K562 (cell line): Measurements from ENCODE around the gene CDK1. TPM values are rescaled to one million over a fixed set of nuclear protein-coding genes. Genes with fewer than 3 reads are reported as not detected.

Experiments used
- ATAC-seq: fragments of 200-7000 bp; cut with Tn5 transposase; 3 replicates; pipeline ENCODE4 v1.9.1; 2020; ENCODE audit warnings: moderate library complexity
- BruUV-seq: library from RNA; stranded (reverse); fragments of 400-500 nt; replicated peaks from 2 replicates; lab custom pipeline; 2021; lab: Mats Ljungman, UMichigan
- CTCF ChIA-PET: fragments of 300-600 bp; formaldehyde crosslinking; extraction: SDS; loops from one replicate; lab custom pipeline; 2021; ENCODE audit warnings: low intra/inter-chr PET ratio; lab: Yijun Ruan, JAX
- POLR2A ChIA-PET: fragments of 300-600, 350-650 bp; sonication (Branson Sonifier 250); formaldehyde crosslinking; extraction: SDS; loops from one replicate; lab custom pipeline; 2021; ENCODE audit warnings: antibody characterized with exemption, inconsistent platforms; lab: Yijun Ruan, JAX
- DNase-seq, 4 experiments: peaks; one replicate each; pipeline versions ENCODE4 v3.0.0 to v3.0.0-alpha.2; 2011 to 2018; ENCODE audit warnings: low spot score in 3 of 4, mixed read lengths in 3 of 4; ENCODE audit errors: extremely low read depth in 1 of 4
- FAIRE-seq: peaks from 2 replicates; lab custom pipeline; 2011; peaks lifted over from hg19 to GRCh38; lab: Jason Lieb, UNC
- H2AFZ ChIP-seq: 2 replicates; pipeline ENCODE4 v1.6.0; 2011; ENCODE audit warnings: low read depth, low read length, control low read depth, inconsistent platforms
- H3K27ac ChIP-seq: fragments of 200-600 bp; 3 replicates; pipeline ENCODE4 v1.8.0; 2011; ENCODE audit warnings: low read depth, mild to moderate bottlenecking, control low read depth, inconsistent platforms, low read length, moderate library complexity, mixed read lengths; ENCODE audit errors: extremely low read depth
- H3K27me3 ChIP-seq, 2 experiments: fragments of 300-600 bp in 1 of 2; 2 replicates in 1 of 2; 3 replicates in 1 of 2; pipeline versions ENCODE4 v1.6.0 to v1.8.0; 2011; ENCODE audit warnings: inconsistent platforms in 2 of 2, low read length in 2 of 2, mild to moderate bottlenecking in 1 of 2, mixed read lengths in 1 of 2, moderate library complexity in 1 of 2; ENCODE audit not compliant: control insufficient read depth in 2 of 2, insufficient read depth in 2 of 2
- H3K36me3 ChIP-seq: fragments of 300-600 bp; 3 replicates; pipeline ENCODE4 v1.8.0; 2011; ENCODE audit warnings: mild to moderate bottlenecking, low read length, inconsistent platforms; ENCODE audit not compliant: control insufficient read depth, insufficient read depth
- H3K4me1 ChIP-seq, 2 experiments: fragments of 200-600 bp in 1 of 2; replicated peaks in 1 of 2; 2 replicates in 1 of 2; 3 replicates in 1 of 2; pipeline versions ENCODE4 v1.5.1 to v1.8.0; 2011; ENCODE audit warnings: inconsistent platforms in 2 of 2, low read length in 2 of 2, mild to moderate bottlenecking in 1 of 2, mixed read lengths in 1 of 2, moderate library complexity in 1 of 2; ENCODE audit not compliant: control insufficient read depth in 2 of 2, insufficient read depth in 2 of 2
- H3K4me2 ChIP-seq: 2 replicates; pipeline ENCODE4 v1.6.1; 2011; ENCODE audit warnings: low read length, control low read depth, inconsistent platforms, mixed read lengths; ENCODE audit not compliant: insufficient read depth
- H3K4me3 ChIP-seq: fragments of 200-600 bp; sonication (generic), shearing (Covaris generic); 2 replicates; pipeline ENCODE4 v1.5.1; 2016; ENCODE audit warnings: control low read depth, inconsistent platforms
- H3K79me2 ChIP-seq: fragments of 200-600 bp; 3 replicates; pipeline ENCODE4 v1.8.0; 2011; ENCODE audit warnings: low read length, inconsistent platforms; ENCODE audit not compliant: control insufficient read depth, insufficient read depth
- H3K9ac ChIP-seq, 2 experiments: 2 replicates each; pipeline versions ENCODE4 v1.6.0 to v1.6.1; 2011; ENCODE audit warnings: low read depth in 2 of 2, low read length in 2 of 2, control low read depth in 1 of 2, inconsistent platforms in 1 of 2, mild to moderate bottlenecking in 1 of 2, mixed read lengths in 1 of 2; ENCODE audit not compliant: insufficient read depth in 1 of 2
- H3K9me1 ChIP-seq: one replicate; pipeline ENCODE4 v1.6.0; 2011; ENCODE audit warnings: inconsistent platforms, mild to moderate bottlenecking, low read length, moderate library complexity; ENCODE audit not compliant: control insufficient read depth, insufficient read depth
- H3K9me3 ChIP-seq: replicated peaks from 2 replicates; pipeline ENCODE4 v1.5.1; 2011; ENCODE audit warnings: low read depth, low read length, inconsistent platforms; ENCODE audit not compliant: control insufficient read depth, insufficient read depth
- H4K20me1 ChIP-seq: replicated peaks from 2 replicates; pipeline ENCODE4 v1.6.1; 2011; ENCODE audit warnings: low read length, inconsistent platforms, mixed read lengths; ENCODE audit not compliant: control insufficient read depth, insufficient read depth
- MAFF ChIP-seq: IDR thresholded peaks from 2 replicates; pipeline ENCODE4 v1.6.1; 2012; ENCODE audit warnings: low read length, improper control_type of control experiment
- PRMT5 ChIP-seq: sonication (generic); formaldehyde crosslinking; IDR thresholded peaks from 2 replicates; pipeline ENCODE4 v1.5.0; 2020; ENCODE audit warnings: missing genetic modification reagents
- ZNF239 ChIP-seq: fragments of 250-450 bp; sonication (Bioruptor Pico); IDR thresholded peaks from 2 replicates; pipeline ENCODE4 v1.4.0; 2020; ENCODE audit warnings: mild to moderate bottlenecking
- ZNF347 ChIP-seq: fragments of 450-650 bp; formaldehyde crosslinking; IDR thresholded peaks from 2 replicates; pipeline ENCODE4 v1.4.0; 2020; ENCODE audit warnings: low read depth, mild to moderate bottlenecking, moderate library complexity
- in situ Hi-C: fragments of 300-500 bp; cut with MboI; formaldehyde crosslinking; loops from 4 replicates; pipeline ENCODE4 v1.15.0; 2018; ENCODE audit warnings: inconsistent platforms, mixed read lengths
- intact Hi-C: fragments of 100-400 bp; cut with micrococcal nuclease; formaldehyde crosslinking; loops from 2 replicates; pipeline ENCODE4 v1.14.2; 2022
- polyA plus RNA-seq, 8 experiments: library from polyadenylated mRNA; depleted of rRNA in 4 of 8; stranded (reverse) in 5 of 8; unstranded in 3 of 8; fragments of >200 nt; fragmentation: Nextera tagmentation in 2 of 8; fragmentation: Illumina TruSeq in 1 of 8; extraction: Ambion mirVana in 2 of 8; extraction: Trizol in 1 of 8; gene quantifications; 2 replicates each; pipeline versions ENCODE4 v1.2.1 to v1.2.3, GENCODE V29; 2011 to 2014; ENCODE audit warnings: inconsistent platforms in 1 of 8, missing spikeins in 1 of 8
- total RNA-seq, 7 experiments: library from RNA; depleted of rRNA in 6 of 7; stranded (reverse); fragments of >200 nt in 6 of 7; fragmentation: Illumina TruSeq in 2 of 7; extraction: Trizol in 2 of 7; gene quantifications; 2 replicates each; pipeline versions ENCODE4 v1.2.1 to v1.2.3, GENCODE V29; 2011 to 2021; ENCODE audit warnings: low replicate concordance in 1 of 7
- TF ChIP-seq, protein P1 (sequence below): fragments of 450-650 bp; IDR thresholded peaks from 2 replicates; pipeline ENCODE4 v1.6.1; 2016; ENCODE audit warnings: antibody characterized with exemption
- TF ChIP-seq, protein P2 (sequence below): fragments of 250-450 bp; sonication (Bioruptor Pico); IDR thresholded peaks from 2 replicates; pipeline ENCODE4 v1.9.0; 2021; ENCODE audit warnings: mild to moderate bottlenecking, inconsistent platforms
- TF ChIP-seq, protein P3 (sequence below): sonication (generic); formaldehyde crosslinking; IDR thresholded peaks from 2 replicates; pipeline ENCODE4 v1.8.1; 2023; ENCODE audit warnings: mild to moderate bottlenecking, missing genetic modification reagents

The CDK1 gene
- total and polyA plus RNA-seq, 9 of the 15 experiments (the other 6 are each of a cell fraction or from before 2014, with no cell fraction given), result 156 to 685 (median 236) TPM

DNA sequence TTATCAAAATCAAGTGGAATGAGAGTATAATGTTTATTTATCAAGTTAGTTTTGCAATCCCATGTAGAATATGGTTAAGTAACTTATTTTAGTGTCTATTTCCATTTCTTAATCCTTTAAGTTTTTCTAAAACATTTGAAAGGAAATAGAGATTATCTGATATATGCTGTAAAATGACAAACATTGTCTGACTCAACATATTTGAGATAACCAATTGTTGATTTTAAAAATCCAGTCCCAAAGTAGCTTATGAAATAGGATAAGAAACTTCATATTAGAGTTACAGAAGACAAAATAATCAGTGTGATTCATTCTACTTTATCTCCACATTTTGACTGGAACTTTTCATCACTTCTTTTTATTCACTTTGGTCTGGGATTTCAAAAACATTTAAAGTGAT lies 38.7 kb upstream of the CDK1 start:
- no peak for FAIRE-seq
- BruUV-seq, result no TSS peak
- in situ Hi-C loops, result no loop called here
- no peaks in the 10 kb centered on the region for H3K79me2 ChIP-seq
- ATAC-seq, result no peak
- no peak overlapping the region for H2AFZ ChIP-seq
- no peak overlapping the region for H3K4me2 ChIP-seq
- no peaks in the 10 kb centered on the region for H3K9me1 ChIP-seq
- H3K36me3 ChIP-seq, result no peaks in the 10 kb centered on the region
- H3K27me3 ChIP-seq, result peaks cover 2 to 8% of the 10 kb centered on the region in 2 experiments; a peak in 2 of 5 replicates
- no peak overlapping the region for H3K27ac ChIP-seq
- no peak for DNase-seq
- no peak overlapping the region for H3K9ac ChIP-seq
- no peak overlapping the region for H3K4me3 ChIP-seq
- no peaks in the 10 kb centered on the region for H3K9me3 ChIP-seq
- intact Hi-C loops, result no loop called here
- CTCF ChIA-PET, result no interaction called here
- no peaks in the 10 kb centered on the region for H4K20me1 ChIP-seq
- H3K4me1 ChIP-seq, result no peaks in the 10 kb centered on the region
- POLR2A ChIA-PET, result no interaction called here
- TF ChIP-seq, protein P1, sequence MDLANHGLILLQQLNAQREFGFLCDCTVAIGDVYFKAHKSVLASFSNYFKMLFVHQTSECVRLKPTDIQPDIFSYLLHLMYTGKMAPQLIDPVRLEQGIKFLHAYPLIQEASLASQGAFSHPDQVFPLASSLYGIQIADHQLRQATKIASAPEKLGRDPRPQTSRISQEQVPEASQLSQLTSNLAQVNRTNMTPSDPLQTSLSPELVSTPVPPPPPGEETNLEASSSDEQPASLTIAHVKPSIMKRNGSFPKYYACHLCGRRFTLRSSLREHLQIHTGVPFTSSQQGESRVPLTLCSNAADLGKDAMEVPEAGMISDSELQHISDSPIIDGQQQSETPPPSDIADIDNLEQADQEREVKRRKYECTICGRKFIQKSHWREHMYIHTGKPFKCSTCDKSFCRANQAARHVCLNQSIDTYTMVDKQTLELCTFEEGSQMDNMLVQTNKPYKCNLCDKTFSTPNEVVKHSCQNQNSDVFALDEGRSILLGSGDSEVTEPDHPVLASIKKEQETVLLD, result no peak
- TF ChIP-seq, protein P2, sequence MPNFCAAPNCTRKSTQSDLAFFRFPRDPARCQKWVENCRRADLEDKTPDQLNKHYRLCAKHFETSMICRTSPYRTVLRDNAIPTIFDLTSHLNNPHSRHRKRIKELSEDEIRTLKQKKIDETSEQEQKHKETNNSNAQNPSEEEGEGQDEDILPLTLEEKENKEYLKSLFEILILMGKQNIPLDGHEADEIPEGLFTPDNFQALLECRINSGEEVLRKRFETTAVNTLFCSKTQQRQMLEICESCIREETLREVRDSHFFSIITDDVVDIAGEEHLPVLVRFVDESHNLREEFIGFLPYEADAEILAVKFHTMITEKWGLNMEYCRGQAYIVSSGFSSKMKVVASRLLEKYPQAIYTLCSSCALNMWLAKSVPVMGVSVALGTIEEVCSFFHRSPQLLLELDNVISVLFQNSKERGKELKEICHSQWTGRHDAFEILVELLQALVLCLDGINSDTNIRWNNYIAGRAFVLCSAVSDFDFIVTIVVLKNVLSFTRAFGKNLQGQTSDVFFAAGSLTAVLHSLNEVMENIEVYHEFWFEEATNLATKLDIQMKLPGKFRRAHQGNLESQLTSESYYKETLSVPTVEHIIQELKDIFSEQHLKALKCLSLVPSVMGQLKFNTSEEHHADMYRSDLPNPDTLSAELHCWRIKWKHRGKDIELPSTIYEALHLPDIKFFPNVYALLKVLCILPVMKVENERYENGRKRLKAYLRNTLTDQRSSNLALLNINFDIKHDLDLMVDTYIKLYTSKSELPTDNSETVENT (CRISPR knock-in tag), result no peak
- TF ChIP-seq, protein P3, sequence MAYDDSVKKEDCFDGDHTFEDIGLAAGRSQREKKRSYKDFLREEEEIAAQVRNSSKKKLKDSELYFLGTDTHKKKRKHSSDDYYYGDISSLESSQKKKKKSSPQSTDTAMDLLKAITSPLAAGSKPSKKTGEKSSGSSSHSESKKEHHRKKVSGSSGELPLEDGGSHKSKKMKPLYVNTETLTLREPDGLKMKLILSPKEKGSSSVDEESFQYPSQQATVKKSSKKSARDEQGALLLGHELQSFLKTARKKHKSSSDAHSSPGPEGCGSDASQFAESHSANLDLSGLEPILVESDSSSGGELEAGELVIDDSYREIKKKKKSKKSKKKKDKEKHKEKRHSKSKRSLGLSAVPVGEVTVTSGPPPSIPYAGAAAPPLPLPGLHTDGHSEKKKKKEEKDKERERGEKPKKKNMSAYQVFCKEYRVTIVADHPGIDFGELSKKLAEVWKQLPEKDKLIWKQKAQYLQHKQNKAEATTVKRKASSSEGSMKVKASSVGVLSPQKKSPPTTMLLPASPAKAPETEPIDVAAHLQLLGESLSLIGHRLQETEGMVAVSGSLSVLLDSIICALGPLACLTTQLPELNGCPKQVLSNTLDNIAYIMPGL (CRISPR knock-in tag), result no peak
- TF ChIP-seq ZNF239 (CRISPR knock-in tag) (no peak), PRMT5 (no peak), ZNF347 (CRISPR knock-in tag) (no peak), MAFF (no peak)
